NCI-H69 (cell line): ENCODE results near the gene TMEM131.

Experiments
- DNase-seq: peaks from one replicate; lab custom pipeline; 2025; lab: John Stamatoyannopoulos, UW

TMEM131 gene

DNA sequence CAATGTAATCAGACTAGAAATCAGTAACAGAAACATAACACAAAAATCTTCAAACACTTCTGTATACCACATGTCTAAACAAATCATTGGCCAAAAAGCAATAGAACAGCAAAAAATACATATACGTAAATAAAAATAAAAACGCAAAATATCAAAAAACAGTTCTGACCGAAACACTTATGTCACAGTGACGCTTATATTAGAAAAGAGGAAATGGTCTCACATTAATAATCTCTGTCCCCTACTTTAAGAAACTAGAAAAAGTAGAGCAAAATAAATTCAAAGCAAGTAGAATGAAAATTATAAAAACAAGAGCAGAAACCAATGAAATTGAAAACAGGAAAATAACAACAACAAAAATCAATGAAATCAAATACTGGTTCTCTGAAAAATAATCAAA lies 41.9 kb downstream of the TMEM131 start:
- DNase-seq = no peak

DNA sequence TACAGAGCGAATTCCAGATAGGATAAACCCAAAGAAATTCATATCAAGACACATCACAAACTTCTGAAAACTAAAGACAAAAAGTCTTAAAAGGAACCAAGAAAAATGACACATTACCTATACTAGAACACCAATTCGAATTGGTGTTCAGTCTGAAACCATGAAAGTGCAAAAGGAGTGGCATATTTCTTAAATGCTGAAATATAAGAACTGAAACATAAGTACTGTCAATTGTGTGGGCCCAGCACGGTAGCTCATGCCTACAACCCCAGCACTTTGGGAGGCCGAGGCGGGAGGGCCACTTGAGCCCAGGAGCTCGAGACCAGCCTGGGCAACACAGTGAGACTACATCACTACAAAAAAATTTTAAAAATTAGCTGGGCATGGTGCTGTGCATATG lies 43.4 kb downstream of the TMEM131 start:
- no peak for DNase-seq

DNA sequence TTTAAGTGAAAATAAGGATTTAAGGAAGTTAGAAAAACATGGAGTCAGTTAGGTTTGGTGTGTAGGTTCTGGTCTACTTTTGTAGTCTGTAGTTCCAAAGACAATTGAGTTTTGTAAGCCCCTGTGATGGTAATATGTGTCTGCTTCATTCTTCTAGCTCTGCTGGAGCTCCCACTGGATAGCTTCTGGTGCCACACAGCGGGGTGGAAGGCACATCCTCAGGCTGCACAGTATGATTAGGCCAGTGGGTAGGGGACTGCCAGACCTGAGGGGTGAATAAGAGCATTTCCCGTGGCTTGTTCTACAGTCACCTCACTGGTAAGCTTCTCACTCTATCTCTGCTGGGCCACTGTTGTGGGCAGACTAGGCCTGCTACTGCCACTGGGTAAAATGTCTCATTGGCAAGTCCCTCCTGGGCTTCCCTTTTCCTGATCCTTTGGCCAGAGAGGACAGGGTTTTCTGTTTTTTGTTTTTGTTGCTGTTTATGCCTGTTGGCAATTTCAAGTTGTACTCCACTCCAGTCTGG lies 44.5 kb downstream of the TMEM131 start:
- DNase-seq = peak; percentile 10

DNA sequence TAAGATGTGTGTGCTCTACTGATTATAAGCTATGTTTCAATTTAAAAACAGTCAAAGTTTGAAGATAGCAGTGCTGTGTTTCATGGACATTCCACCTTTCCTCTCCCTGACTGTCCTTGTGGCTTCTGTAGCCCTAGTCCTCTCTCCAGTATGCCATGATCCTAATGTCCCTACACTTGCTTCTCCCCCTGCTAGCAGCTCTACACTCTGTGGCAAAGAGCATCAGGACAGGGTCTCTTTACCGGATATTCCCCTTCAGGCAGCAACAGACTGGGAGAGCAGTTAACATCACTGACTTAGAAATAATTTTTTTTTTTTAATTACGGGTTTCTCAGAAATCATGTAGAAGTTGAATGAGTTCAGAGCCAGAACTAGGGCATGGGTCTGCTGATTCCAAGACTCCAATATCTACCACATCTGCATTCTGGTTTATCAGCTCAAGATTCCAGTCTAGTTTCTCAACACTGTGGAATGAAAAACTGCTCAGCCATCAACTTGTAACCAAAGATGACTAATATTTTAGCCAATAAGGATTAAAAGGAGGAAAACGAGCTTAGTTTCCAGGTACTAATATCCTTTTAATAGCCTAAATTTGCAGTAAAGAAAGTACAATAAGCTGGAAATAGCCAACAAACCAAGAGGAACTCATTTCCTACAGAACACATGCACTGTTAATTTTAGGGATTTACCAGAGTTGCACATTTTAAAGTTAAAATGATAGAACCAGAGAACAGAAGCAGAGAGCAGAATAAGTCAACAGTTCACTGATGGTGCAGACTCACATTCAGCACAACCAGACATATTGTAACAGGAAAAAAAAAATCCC lies 45.2 kb downstream of the TMEM131 start:
- DNase-seq = peak; percentile 18

DNA sequence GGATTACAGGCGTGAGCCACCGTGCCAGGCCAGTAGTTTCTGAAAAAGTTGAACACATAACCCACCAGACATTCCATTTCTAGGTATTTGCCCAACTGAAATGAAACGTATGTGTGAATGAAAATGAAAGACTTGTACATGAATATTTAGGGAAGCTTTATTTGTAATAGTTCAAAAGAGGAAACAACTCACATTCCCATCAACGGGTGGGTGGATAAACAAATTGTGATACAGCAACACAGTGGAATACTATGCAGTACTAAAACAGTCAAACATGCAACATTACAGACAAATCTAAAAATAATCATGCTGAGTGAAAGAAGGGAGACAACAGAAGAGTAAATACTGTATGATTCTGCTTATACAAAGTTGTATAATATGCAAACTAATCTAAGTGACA lies 46.8 kb downstream of the TMEM131 start:
- no peak for DNase-seq

DNA sequence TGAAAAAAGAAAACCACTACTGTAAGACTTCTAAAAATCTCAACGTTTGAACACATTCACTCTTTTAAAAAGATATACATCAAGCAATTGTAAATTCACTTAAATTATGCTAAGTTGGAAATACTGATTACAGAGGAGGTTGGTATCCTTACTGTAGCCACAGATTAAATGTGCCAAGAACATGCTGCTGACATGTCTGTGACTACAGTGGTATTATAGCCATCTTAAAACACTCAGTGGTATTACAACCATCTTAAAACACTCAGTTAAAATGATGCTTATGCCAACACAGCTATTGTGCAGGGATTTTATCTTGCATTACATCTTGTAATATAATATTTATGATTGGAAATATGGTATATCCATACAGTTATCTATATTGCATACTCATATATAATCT lies 50.0 kb downstream of the TMEM131 start:
- no peak for DNase-seq

DNA sequence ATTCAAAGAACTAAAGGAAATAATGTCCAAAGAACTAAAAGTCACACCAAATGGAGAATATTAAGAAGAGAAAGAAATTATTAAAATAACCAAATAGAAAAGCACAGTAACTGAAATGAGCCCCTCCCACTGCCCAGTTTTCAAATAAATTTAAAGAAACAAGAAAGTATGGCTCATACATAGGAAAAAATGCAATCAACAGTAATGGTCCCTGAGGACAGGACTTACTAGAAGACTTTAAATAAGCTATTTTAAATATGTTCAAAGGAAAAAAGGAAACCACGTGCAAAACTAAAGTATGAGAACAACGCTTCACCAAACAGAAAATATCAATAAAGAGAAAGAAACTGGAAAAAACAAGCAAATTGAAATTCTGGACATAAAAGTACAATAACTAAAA lies 58.9 kb downstream of the TMEM131 start:
- DNase-seq = no peak

DNA sequence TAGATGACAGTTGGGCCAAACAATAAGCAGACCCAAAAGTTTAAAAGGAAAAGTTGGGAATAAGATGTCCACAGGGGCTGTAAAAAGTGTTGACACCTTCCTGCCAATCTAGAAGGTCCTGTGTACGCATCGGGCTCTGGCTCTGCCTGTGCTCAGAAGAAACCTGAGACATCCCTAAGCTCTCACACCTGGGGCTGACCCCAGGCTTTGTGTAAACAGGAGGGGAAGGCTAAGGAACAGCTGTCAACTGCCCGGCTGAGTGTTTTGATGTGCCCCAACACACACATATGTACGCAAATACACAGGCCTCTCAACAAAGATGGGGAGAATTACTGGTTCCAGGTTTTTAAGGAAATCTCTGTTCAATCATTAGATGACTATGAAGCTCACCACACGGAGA lies 59.5 kb downstream of the TMEM131 start:
- DNase-seq = peak; percentile 94

DNA sequence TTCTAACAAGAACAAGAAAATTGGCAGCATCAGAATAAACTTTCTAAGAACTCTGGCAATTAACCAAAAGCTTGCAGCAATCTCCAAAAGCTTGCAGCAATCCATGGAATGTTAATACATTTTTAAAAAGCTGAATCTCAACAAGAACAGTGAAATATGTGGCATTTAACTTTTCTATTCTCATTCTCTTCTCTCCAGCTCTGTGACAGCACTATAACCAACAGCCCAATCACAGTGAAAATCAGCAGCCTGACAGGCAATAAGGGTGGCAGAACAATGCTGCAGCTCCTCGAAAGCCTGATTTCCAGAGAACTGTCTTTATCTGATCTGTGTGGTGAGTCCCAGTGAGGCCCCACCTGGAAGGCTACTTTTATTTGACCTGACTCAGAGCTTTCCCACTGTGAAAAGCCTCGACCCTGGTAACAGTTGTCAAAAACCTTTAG lies 60.0 kb downstream of the TMEM131 start:
- DNase-seq = peak; percentile 80

DNA sequence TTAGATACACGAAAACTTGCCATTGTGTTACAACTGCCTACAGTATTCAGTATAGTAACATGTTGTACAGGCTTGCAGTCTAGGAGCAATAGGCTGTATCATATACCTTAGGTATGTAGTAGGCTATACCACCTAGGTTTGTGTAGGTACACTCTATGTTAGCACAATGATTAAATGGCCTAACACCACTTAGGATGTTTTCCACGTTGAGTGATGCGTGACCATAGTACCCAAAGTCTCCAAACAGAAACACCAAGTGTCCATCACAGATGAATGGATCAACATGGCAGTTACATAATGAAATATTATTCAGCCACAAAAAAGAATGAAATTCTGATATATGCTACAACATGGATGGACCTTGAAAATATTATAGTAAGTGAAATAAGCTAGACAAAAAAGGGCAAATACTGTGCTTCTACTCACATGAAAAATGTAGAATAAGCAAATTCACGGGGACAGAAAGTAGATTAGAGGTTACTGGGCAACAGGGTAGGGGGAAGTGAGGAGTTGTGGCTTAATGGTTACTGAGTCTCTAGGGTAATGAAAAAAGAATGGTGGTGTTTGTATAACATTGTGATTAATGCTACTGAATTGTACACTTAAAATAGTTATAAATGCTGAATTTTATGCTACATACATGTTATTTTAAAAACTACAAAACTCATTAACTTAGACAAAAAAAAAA lies 62.6 kb downstream of the TMEM131 start:
- DNase-seq = no peak

DNA sequence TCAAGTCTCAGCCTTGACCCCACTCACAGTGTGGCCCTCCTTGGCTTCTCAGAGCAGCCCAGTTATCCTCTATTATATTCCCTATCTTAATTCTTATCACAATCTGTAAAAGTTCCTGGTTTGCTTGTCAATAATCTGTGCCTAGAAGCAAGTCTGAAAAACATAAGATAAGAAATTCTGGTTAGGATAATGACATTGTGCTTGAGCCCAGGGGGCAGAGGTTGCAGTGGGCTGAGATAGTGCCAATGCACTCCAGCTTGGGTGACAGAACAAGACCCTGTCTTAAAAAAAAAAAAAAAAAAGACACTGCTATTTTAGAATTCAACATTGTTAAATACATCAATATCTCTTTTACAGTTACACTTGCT lies 63.9 kb downstream of the TMEM131 start:
- DNase-seq = no peak

DNA sequence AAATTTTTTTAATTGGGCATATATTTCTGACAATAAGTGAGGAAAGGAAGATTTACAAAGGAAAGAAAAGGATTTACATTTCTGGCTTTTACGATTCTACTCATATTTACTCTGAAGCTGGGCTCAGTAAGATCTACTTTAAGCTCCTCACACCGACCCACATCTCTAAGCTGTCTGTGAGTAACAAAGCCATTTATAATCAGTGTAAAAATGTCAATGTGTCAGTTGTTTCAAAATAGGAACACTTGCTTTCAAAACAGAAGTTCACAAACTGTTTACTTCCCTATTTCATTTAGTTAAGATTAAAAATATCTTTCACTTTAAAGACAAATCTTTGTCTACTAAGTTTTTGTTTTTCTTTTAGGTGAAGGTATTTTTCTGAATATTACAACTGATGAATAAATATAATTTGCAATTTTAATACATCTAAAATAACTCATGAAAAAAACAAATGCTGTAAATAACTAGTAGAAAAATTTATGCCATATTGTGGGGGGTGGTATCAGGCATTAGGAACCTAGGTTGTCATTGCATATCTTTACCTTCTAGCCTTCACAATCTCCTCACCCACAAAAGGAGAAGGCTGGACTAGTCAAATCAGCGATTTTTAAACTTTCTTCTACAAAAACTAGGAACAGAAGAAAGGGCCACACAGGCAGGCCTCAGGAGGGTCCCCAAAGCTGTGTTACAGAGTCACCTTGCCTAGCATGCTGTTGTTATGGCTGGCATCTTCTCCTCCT lies 64.5 kb downstream of the TMEM131 start:
- DNase-seq = no peak

DNA sequence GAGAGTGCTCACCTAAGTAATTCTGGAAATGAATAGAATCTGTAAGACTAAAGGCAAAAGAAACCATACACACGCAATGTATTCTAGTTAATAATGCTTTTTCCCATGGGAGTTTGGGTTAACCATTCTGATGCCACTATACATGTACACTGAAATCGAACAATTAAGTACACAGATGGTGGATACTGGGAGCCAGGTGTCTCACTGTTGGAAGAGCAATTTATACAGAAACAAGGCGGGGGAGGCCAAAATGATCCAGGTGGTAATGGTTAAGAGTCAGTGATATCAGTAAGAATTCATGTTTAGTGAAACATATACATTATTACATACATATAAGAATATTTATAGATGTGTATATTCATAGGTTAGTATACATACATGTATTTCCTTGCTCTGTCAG lies 67.2 kb downstream of the TMEM131 start:
- peak; percentile 79 for DNase-seq

DNA sequence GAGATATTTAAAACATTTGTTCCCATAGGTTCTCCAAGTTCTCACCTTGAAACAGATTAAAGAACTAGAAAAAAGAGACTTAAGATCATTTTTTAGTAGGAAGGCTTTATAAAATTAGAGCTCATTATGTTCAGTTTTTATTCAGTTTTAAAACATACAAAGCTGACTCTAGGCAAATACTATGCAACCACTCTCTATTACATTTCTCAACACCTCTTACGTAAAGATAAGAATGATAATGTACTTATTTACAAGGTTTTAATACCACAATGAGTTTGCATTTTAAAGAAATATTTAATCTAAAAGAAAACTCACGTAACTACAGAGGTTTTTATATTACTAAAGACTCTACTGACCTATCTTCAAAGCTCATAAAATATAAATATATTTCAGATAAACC lies 68.8 kb downstream of the TMEM131 start:
- DNase-seq = no peak

DNA sequence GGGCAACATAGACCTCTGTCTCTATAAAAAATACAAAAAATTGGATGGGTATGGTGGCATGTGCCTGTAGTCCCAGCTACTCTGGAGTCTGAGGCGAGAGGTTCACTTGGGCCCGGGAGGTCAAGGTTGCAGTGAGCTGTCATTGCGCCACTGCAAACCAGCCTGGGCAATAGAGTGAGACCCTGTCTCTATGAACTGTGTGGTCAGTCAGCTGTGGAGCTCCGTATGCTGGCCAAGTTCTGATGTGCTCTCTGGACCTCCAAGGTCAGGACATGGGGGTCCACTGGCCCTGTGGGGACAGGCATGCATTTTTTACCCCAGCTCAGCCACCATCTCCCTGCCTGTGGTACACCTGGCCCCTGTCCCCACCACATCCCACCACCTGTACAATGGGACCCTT lies 71.6 kb downstream of the TMEM131 start:
- no peak for DNase-seq

DNA sequence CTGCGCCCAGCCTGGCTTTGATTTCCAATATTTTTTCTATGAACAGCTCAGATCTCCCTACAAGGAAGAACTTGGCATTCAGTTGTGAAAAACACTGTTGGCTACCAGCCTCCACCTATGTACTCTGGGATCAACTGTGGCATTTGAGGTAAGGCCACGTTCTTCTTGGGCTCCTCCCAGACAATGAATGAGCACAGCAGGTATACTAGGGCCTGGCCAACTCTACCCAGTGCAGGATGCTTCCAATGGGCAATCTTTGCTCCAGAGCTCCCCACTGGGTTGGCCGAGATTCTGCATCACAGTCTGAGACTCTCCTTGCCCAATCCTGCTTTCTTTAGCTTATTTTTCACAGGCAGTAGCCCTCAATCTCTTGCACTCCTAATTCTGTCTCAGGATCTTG lies 75.9 kb downstream of the TMEM131 start:
- DNase-seq = no peak

DNA sequence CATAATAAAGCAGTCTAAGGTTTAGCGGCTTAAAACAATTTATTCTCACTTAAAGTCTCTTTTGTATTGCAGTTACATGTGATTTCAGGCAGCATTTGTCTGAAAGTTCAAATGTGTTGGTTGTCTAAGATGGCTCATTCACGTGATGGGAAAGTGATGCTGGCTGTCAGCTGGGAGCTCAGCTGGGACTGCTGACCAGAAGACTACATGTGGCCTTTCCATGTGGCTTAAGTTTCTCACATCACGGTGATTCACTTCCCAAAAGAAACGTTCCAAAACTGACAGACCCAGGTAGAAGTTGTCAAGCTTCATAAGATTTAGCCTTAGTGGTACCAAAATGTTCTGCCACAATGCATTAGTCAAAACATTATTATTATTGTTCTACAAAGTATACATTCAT lies 76.9 kb downstream of the TMEM131 start:
- DNase-seq = no peak

DNA sequence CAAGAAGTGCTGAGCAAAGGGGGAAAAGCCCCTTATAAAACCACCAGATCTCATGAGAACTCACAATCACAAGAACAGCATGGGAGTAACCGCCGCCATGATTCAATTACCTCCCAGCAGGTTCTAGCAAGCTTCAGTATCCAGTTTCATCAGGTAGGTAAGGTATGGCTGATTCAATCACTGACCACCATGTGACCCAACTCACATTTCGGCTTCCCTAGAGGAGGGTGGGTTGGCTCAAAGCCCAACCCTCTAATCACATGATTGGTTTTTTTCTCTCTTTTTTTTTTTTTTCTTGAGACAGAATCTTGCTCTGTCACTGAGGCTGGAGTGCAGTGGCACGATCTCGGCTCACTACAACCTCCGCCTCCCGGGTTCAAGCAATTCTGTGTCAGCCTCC lies 78.1 kb downstream of the TMEM131 start:
- peak; percentile 72 for DNase-seq

DNA sequence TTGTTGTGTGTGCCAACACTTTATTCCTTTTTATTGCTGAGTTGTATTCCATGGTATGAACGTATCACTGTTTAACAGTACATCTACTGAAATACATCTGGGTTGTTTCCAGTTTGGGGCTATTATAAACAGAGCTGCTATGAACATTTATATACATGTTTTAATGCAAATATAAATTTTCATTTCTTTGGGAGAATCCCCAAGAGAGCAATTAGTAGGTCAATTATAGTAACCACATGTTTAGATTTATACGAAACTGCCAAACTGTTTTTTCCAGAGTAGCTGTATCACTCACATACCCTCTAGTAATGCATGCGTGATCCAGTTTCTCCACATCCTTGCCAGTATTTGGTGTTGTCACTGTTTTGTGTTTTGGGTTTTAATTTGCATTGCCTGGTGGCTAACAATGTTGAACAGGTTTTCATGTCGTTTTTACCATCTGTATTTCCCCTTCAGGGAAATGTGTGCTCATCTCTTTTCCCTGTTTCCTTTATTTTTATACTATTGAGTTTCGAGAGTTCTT lies 81.0 kb downstream of the TMEM131 start:
- no peak for DNase-seq

DNA sequence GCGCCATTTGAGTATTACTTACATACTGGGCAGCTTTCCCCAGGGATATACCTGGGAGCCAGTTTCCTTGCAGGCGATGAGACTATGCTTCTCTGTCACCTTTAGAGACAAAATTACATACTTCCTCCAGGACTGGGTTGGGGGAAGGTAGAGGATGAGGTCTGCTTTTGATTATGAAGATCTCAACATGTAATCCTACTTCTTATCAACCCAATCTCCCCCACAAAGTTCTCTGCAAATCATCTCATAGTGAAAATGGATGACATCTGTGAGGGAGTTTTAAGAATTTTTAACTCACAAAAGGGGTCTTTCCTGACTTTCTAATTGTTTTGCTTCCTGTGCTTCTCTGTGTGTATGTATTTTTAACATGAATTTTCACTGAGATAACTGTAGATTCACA lies 81.9 kb downstream of the TMEM131 start:
- peak; percentile 18 for DNase-seq

DNA sequence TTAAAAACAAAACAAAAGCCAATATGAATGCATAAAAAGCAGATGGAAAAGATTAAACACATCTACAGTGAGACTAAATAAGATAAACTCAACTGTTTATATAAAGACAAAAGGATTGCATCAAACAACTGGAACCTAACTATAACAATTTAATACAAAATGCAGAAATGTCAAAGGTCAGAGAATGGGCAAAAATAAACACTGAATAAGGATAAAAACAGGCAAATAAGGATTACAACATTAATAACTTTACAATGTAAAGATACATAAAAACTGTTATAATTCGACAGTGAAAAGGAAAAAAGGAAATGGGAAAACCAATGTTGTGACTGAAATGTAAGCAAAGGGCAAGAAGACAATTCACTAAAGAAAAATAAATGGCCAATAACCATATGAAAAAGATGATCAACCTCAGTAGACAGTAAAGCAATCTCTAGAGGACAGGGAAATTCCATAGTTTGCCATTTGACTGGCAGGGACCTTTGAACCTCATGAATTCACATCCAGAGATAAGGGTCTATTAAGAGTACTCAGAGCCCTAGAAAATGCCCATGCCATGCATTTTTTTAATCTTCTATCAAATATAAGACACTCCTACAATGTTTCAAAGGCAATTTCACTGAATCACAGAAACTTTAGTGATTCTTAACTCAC lies 83.7 kb downstream of the TMEM131 start:
- DNase-seq = no peak
